Measurements from ENCODE around the gene CYP2A6.
A peak's percentile ranks its signal among the peaks of the same experiment; 100 is the strongest.
"Not testable (repeated sequence)": the region's sequence is repeated elsewhere in the genome, so short reads cannot be mapped to it uniquely, and the experiment has no call there.

CYP2A6 gene

GRCh38 chr19:40822704-40823553, 27.3 kb downstream of the CYP2A6 start:
- ATAC-seq (replicated peaks; ENCODE audit: extremely low read depth, poor library complexity, severe bottlenecking); H3K9me3 Mint-ChIP-seq; DNase-seq (ENCODE audit: low spot score in 2 of 2); H3K4me3 Mint-ChIP-seq; H3K27me3 Mint-ChIP-seq: not testable (repeated sequence)
- Mint-ChIP-seq H3K36me3 (ENCODE audit: insufficient read depth) (peaks cover 14% of the 10 kb centered on the region), H3K27ac (ENCODE audit: low read depth) (peak overlapping the region; percentile 96), H3K4me1 (peaks cover 61% of the 10 kb centered on the region)

DNA sequence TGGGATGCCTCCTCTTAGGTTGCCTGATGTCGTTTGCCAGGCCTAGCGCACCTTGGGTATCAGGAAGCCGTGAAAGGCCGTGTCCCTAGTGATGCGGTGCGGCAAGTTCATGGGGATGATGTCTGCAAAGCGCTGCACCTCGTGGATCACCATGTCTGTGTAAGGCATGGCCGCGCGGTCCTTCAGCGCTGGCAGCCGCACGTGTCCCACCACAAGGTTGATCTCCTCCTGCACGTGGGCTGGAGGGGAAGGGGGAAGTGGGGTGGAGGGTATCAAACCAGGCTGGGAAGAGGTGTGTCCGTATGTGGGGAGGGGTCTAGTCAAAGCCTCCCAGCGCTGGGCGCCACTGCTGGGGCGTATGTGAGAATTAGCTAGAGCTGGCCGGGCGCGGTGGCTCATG, 28.1 kb downstream of the CYP2A6 start:
- ATAC-seq (replicated peaks; ENCODE audit: extremely low read depth, poor library complexity, severe bottlenecking): no peak
- peak overlapping the region; percentile 38 for H3K27ac Mint-ChIP-seq (ENCODE audit: low read depth)

DNA sequence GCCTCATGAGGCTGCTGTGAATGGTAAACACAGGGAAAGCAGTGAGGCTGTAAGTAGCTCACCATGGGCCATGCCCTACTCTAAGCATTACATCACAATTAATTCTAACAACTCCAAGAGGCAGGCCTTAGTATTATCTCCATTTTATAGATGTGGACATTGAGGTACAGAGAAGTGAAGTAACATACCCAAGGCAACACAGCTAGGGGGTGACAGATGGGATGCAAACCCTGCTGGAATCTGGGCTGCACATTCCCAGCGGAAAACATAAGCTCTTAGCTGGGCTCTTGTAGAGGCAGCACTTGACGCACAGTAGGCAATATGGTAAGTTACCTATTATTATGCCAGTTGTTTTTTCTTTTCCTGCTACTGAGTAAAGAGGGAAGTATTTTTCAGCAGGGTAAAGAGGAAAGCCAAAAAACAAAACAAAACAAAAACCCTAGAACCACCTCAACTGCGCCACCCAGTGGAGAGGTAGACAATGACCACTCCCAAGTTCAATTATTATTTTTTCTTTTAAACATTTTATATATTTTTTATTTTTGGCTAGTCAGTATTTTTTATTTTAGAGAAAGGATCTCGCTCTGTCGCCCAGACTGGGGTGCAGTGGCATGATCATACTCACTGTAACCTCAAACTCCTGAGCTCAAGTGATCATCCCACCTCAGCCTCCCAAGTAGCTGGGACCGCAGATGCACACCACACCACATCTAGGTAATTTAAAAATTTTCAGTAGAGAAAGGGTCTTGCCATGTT, 30.6 kb downstream of the CYP2A6 start:
- not testable (repeated sequence) for ATAC-seq (replicated peaks; ENCODE audit: extremely low read depth, poor library complexity, severe bottlenecking)

More for the DNA sequence above, 28.1 kb downstream of the CYP2A6 start:
- no peaks in the 10 kb centered on the region for H3K27me3 Mint-ChIP-seq
- DNase-seq (ENCODE audit: low spot score in 2 of 2): peak in 1 of 2 donors; percentile 7
- no peak overlapping the region for H3K4me3 Mint-ChIP-seq
- H3K9me3 Mint-ChIP-seq: no peaks in the 10 kb centered on the region
- H3K4me1 Mint-ChIP-seq: peaks cover 60% of the 10 kb centered on the region
- peaks cover 14% of the 10 kb centered on the region for H3K36me3 Mint-ChIP-seq (ENCODE audit: insufficient read depth)

DNA sequence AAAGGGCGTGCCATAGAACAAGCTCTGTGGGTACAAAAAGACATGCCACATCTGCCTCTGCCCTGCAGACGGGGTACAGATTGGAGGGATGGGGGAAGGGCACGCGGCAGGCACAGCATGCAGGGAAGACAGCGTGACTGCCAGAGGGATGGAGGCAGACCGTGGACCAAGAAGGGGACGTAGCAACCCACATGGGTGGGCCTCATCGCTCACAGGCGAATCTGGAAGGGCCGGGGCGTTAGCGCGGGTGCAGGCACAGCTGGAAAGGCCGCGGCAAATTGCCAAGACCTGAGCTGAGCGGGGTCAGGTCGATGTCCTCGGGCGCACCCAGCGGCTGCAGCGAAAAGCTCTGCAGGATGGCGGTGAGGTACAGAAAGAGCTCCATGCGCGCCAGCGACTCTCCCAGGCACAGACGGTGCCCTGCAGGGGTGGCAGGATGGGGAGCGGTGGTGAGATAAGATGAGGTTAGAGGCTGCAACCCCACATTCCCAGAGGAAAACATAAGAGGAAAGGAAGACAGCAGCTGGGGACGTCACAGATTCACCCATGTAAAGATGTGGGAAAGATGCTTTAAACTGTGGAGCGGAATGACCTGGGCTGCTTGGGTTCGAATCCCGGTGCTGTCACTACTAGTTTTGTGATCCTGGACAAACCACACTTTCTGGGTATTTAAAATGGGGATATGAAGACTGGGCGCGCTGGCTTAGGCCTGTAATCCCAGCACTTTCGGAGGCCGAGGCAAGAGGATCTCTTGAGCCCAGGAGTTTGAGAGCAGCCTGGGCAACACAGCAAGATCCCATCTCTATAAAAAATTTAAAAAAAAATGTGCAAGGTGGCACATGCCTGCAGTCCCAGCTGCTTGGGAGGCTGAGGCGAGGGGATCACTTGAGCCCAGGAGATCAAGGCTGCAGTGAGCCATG, 31.5 kb downstream of the CYP2A6 start:
- ATAC-seq (replicated peaks; ENCODE audit: extremely low read depth, poor library complexity, severe bottlenecking) (peak; percentile 96), DNase-seq (ENCODE audit: low spot score in 2 of 2) (peak; percentile 63 to 72)
- peak overlapping the region; percentile 91 for H3K27ac Mint-ChIP-seq (ENCODE audit: low read depth)
- not testable (repeated sequence) for H3K27me3 Mint-ChIP-seq; H3K36me3 Mint-ChIP-seq (ENCODE audit: insufficient read depth); H3K9me3 Mint-ChIP-seq
- peak overlapping the region; percentile 70 for H3K4me3 Mint-ChIP-seq
- peaks cover 38% of the 10 kb centered on the region for H3K4me1 Mint-ChIP-seq

More for the DNA sequence above, 30.6 kb downstream of the CYP2A6 start:
- not testable (repeated sequence) for H3K9me3 Mint-ChIP-seq; H3K27me3 Mint-ChIP-seq; H3K4me3 Mint-ChIP-seq; H3K36me3 Mint-ChIP-seq (ENCODE audit: insufficient read depth)
- peak; percentile 58 to 62 for DNase-seq (ENCODE audit: low spot score in 2 of 2)
- Mint-ChIP-seq H3K27ac (ENCODE audit: low read depth) (peak overlapping the region; percentile 62), H3K4me1 (peaks cover 39% of the 10 kb centered on the region)

DNA sequence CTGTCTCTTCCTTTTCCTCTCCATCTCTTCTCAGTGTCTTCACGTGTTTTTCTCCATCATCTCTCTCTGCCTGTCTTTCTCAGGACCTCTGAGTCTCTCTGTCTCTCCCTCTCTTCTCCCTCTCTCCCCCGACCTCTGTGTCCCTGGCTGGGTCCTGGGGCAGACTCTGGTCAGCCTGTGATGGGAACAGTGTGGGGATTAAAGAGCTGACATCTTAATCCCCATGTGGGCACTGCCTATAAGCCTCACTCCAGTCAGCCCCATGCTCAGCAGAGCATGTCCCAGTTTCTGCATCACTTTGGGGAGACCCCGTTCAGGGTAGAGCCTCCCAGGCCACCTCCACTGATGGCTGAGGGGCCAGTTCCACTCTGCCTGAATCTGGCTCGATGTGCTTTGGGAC, 35.0 kb downstream of the CYP2A6 start:
- ATAC-seq (replicated peaks; ENCODE audit: extremely low read depth, poor library complexity, severe bottlenecking) (no peak), DNase-seq (ENCODE audit: low spot score in 2 of 2) (no peak)
- Mint-ChIP-seq H3K4me3 (no peak overlapping the region), H3K27me3 (no peaks in the 10 kb centered on the region), H3K27ac (ENCODE audit: low read depth) (peak overlapping the region; percentile 10), H3K9me3 (no peaks in the 10 kb centered on the region), H3K4me1 (peaks cover 62% of the 10 kb centered on the region), H3K36me3 (ENCODE audit: insufficient read depth) (peaks cover 11% of the 10 kb centered on the region)

DNA sequence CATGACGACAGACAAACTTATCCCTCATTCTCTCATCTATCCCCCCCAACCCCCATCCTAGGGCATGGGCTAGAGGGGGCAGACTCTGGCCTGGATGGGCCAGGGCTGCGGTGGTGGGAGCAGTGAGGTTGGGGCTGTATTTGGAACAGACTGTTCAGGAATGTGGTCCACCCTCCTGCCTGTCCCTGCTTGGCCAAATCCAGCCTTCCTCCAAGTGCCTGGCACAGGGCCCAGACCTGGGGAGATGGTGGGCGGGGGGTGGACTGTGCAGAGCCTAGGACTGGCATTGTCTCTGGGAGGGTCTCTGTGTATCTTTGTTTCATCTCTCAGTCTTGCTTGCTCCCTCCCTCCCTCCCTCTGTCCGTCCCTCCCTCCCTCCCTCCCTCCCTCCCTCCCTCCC, 37.1 kb downstream of the CYP2A6 start:
- Mint-ChIP-seq H3K27ac (ENCODE audit: low read depth) (peak overlapping the region; percentile 65), H3K4me3 (peak overlapping the region; percentile 85), H3K36me3 (ENCODE audit: insufficient read depth) (peaks cover 19% of the 10 kb centered on the region), H3K27me3 (no peaks in the 10 kb centered on the region), H3K9me3 (no peaks in the 10 kb centered on the region), H3K4me1 (peaks cover 52% of the 10 kb centered on the region)
- ATAC-seq (replicated peaks; ENCODE audit: extremely low read depth, poor library complexity, severe bottlenecking) (no peak), DNase-seq (ENCODE audit: low spot score in 2 of 2) (no peak)

DNA sequence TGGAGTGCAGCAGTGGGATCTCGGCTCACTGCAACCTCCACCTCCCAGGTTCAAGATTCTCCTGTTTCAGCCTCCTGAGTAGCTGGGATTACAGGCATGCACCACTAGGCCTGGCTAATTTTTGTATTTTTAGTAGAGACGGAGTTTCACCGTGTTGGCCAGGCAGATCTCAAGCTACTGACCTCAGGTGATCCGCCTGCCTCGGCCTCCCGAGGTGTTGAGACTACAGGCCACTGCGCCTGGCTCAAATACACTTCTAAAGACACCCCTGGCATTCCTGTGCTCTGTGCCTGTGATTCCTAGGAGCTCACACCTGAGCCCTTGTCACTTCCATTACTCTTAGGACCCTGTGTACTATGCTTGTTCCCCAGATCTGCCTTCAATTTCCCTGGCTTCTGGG, 37.7 kb downstream of the CYP2A6 start:
- Mint-ChIP-seq H3K4me1 (peaks cover 52% of the 10 kb centered on the region), H3K4me3 (peak overlapping the region; percentile 85)

GRCh38 chr19:40811478-40812341, 38.5 kb downstream of the CYP2A6 start:
- peak overlapping the region; percentile 94 for H3K27ac Mint-ChIP-seq (ENCODE audit: low read depth)
- H3K9me3 Mint-ChIP-seq: no peaks in the 10 kb centered on the region
- peaks cover 32% of the 10 kb centered on the region for H3K36me3 Mint-ChIP-seq (ENCODE audit: insufficient read depth)

More for the DNA sequence above, 37.7 kb downstream of the CYP2A6 start:
- not testable (repeated sequence) for ATAC-seq (replicated peaks; ENCODE audit: extremely low read depth, poor library complexity, severe bottlenecking); H3K27me3 Mint-ChIP-seq; H3K9me3 Mint-ChIP-seq; DNase-seq (ENCODE audit: low spot score in 2 of 2)
- H3K36me3 Mint-ChIP-seq (ENCODE audit: insufficient read depth): peaks cover 23% of the 10 kb centered on the region
- H3K27ac Mint-ChIP-seq (ENCODE audit: low read depth): peak overlapping the region; percentile 65

DNA sequence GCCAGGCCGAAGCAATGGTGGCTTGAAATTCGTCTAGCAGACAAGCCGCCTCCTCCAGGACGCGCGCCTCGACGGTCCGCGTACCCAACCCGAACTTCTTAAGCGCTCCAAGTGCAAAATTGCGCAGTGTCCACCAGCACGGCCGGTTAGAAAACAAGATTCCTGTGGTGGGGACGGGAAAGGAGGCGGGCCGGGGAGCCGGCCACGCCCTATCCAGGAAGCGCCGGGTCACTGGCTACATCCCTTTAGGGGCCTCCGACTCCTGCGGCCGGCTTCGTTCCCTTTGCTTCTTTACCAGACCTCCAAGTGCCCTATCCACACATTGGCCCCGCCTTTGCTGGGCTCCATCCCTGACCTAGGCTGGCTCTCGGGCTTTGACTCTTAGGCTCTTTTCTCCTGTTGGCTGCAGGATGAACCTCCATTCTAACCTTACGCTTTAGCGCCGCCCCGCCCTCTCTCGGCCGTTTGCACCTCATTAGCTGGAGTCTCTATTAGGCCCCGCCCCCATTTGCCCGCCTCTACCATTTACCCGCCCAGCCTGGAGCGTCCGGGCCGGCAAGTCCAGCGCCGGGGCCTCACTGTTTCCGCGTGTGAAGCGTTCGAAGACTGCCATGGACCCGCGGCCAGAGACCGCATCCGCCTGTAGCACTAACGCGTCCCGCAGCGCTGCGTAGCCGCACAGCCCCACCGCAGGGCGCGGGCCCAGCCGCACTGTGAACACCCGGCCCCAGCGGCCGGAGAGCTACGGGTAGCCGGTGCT, 39.4 kb downstream of the CYP2A6 start:
- peak; percentile 68 for ATAC-seq (replicated peaks; ENCODE audit: extremely low read depth, poor library complexity, severe bottlenecking)
- H3K27me3 Mint-ChIP-seq; H3K9me3 Mint-ChIP-seq; DNase-seq (ENCODE audit: low spot score in 2 of 2): not testable (repeated sequence)
- H3K4me3 Mint-ChIP-seq: peak overlapping the region; percentile 85
- peaks cover 33% of the 10 kb centered on the region for H3K36me3 Mint-ChIP-seq (ENCODE audit: insufficient read depth)
- peaks cover 69% of the 10 kb centered on the region for H3K4me1 Mint-ChIP-seq
- H3K27ac Mint-ChIP-seq (ENCODE audit: low read depth): peak overlapping the region; percentile 94

More at GRCh38 chr19:40811478-40812341, 38.5 kb downstream of the CYP2A6 start:
- H3K4me1 Mint-ChIP-seq: peaks cover 60% of the 10 kb centered on the region
- peak overlapping the region; percentile 85 for H3K4me3 Mint-ChIP-seq
- no peak for ATAC-seq (replicated peaks; ENCODE audit: extremely low read depth, poor library complexity, severe bottlenecking)
- DNase-seq (ENCODE audit: low spot score in 2 of 2): no peak
- H3K27me3 Mint-ChIP-seq: no peaks in the 10 kb centered on the region

DNA sequence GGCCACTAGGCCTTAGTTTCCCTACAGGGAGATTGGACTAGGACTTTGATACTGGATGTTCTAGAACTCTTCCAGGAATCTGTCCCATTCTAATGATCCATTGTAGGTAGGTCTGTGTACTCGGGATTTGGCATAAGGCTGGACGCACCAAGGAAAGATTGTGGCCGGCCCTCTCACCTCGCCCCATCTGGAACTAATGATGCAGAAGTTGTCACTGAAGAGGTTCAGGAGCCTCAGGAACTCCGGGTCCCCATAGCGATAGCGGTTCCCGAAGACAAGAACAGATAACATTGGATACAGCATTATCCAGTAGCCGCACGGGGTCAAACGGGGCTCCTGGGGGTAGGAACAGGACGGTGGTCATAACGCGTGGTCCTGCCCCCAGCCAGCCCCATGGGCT, 40.1 kb downstream of the CYP2A6 start:
- no peak for DNase-seq (ENCODE audit: low spot score in 2 of 2)
- no peak for ATAC-seq (replicated peaks; ENCODE audit: extremely low read depth, poor library complexity, severe bottlenecking)
- Mint-ChIP-seq H3K4me3 (peak overlapping the region; percentile 85), H3K36me3 (ENCODE audit: insufficient read depth) (peaks cover 37% of the 10 kb centered on the region), H3K27me3 (no peaks in the 10 kb centered on the region), H3K27ac (ENCODE audit: low read depth) (no peak overlapping the region), H3K9me3 (no peaks in the 10 kb centered on the region), H3K4me1 (peaks cover 75% of the 10 kb centered on the region)
